A549 (cell line): ENCODE results near the gene CATSPERE. TPM values are rescaled to one million over a fixed set of nuclear protein-coding genes. Genes with fewer than 3 reads are reported as not detected.

Experiments
- ATAC-seq, 2 experiments: fragments of 200-7000 bp in 1 of 2; fragments of >200 bp in 1 of 2; cut with Nextera tagmentation in 1 of 2; cut with Tn5 transposase in 1 of 2; 3 replicates each; pipeline versions ENCODE4 v1.8.0 to v1.9.1; 2018 to 2020; ENCODE audit warnings: mild to moderate bottlenecking in 1 of 2, moderate library complexity in 1 of 2
- CTCF ChIA-PET: fragments of 300-600 bp; sonication (Branson Sonifier 250); formaldehyde crosslinking; extraction: SDS; loops from one replicate; lab custom pipeline; 2021; ENCODE audit warnings: antibody characterized with exemption, inconsistent platforms; lab: Yijun Ruan, JAX
- POLR2A ChIA-PET: fragments of 350-600 bp; formaldehyde crosslinking; extraction: SDS; loops from one replicate; lab custom pipeline; 2021; ENCODE audit warnings: antibody characterized with exemption, inconsistent platforms; lab: Yijun Ruan, JAX
- DNase-seq, 2 experiments: peaks; one replicate each; pipeline versions ENCODE4 v3.0.0 to v3.0.0-alpha.2; 2011 to 2016; ENCODE audit warnings: low read depth in 1 of 2, low spot score in 1 of 2
- FAIRE-seq: peaks from 2 replicates; lab custom pipeline; 2011; peaks lifted over from hg19 to GRCh38; lab: Jason Lieb, UNC
- H3K27ac ChIP-seq, 2 experiments: fragments of >200 bp; sonication (Bioruptor Twin); formaldehyde crosslinking; 3 replicates each; pipeline ENCODE4 v1.5.1; 2016 to 2017
- H3K4me1 ChIP-seq: fragments of >200 bp; sonication (Bioruptor Twin); formaldehyde crosslinking; 3 replicates; pipeline ENCODE4 v1.6.1; 2016
- H3K4me2 ChIP-seq: fragments of >200 bp; sonication (Bioruptor Twin); formaldehyde crosslinking; 3 replicates; pipeline ENCODE4 v1.6.1; 2016
- H3K4me3 ChIP-seq: fragments of >200 bp; sonication (Bioruptor Twin); formaldehyde crosslinking; 3 replicates; pipeline ENCODE4 v1.5.1; 2016
- H3K9me3 ChIP-seq: fragments of >200 bp; sonication (Bioruptor Twin); formaldehyde crosslinking; 3 replicates; pipeline ENCODE4 v1.6.1; 2016
- ATOH8 ChIP-seq: fragments of 250-450 bp; sonication (Bioruptor Pico); IDR thresholded peaks from 2 replicates; pipeline ENCODE4 v1.5.0; 2020; ENCODE audit warnings: low read depth, mild to moderate bottlenecking, moderate library complexity
- BCL3 ChIP-seq: fragments of >200 bp; sonication (Bioruptor Twin); formaldehyde crosslinking; IDR thresholded peaks from 3 replicates; pipeline ENCODE4 v1.6.1; 2016
- BHLHE40 ChIP-seq: IDR thresholded peaks from 2 replicates; pipeline ENCODE4 v1.6.1; 2012; ENCODE audit warnings: low read depth, low read length, inconsistent platforms
- CBX2 ChIP-seq: fragments of 200-600 bp; sonication (generic); IDR thresholded peaks from 2 replicates; pipeline ENCODE4 v1.6.1; 2016; ENCODE audit warnings: low read depth, mild to moderate bottlenecking, borderline replicate concordance
- CBX8 ChIP-seq: fragments of 200-600 bp; sonication (generic); IDR thresholded peaks from 2 replicates; pipeline ENCODE4 v1.6.1; 2016
- CHD2 ChIP-seq: fragments of 150-350 bp; IDR thresholded peaks from 2 replicates; pipeline ENCODE4 v1.6.1; 2014; ENCODE audit warnings: low read length; ENCODE audit not compliant: partially characterized antibody
- EP300 ChIP-seq, 2 experiments: fragments of >200 bp; sonication (Bioruptor Twin); formaldehyde crosslinking; IDR thresholded peaks; 2 replicates in 1 of 2; 3 replicates in 1 of 2; pipeline ENCODE4 v1.6.1; 2016 to 2017
- GATA3 ChIP-seq: IDR thresholded peaks from 2 replicates; pipeline ENCODE4 v1.6.1; 2012; ENCODE audit warnings: borderline replicate concordance
- HDAC2 ChIP-seq: fragments of 200-600 bp; sonication (generic); IDR thresholded peaks from 2 replicates; pipeline ENCODE4 v1.6.1; 2016
- HOXB5 ChIP-seq: fragments of 250-450 bp; sonication (Bioruptor Pico); IDR thresholded peaks from 2 replicates; pipeline ENCODE4 v1.5.0; 2020; ENCODE audit warnings: mild to moderate bottlenecking, moderate library complexity
- MAX ChIP-seq: IDR thresholded peaks from 2 replicates; pipeline ENCODE4 v1.6.1; 2012
- MAZ ChIP-seq: fragments of 150-350 bp; IDR thresholded peaks from 2 replicates; pipeline ENCODE4 v1.6.1; 2014; ENCODE audit warnings: antibody characterized with exemption, low read depth, low read length, borderline replicate concordance
- MYC ChIP-seq: IDR thresholded peaks from 2 replicates; pipeline ENCODE4 v1.6.1; 2012; ENCODE audit warnings: mild to moderate bottlenecking, inconsistent platforms, low read length, improper control_type of control experiment, borderline replicate concordance
- NR3C1 ChIP-seq: fragments of >200 bp; sonication (Bioruptor Twin); formaldehyde crosslinking; IDR thresholded peaks from 3 replicates; pipeline ENCODE4 v1.6.1; 2017
- PBX3 ChIP-seq: IDR thresholded peaks from 2 replicates; pipeline ENCODE4 v1.6.1; 2012
- PHF8 ChIP-seq: fragments of 200-600 bp; sonication (generic); IDR thresholded peaks from 2 replicates; pipeline ENCODE4 v1.6.1; 2016; ENCODE audit warnings: low read depth, mild to moderate bottlenecking, antibody characterized with exemption, moderate library complexity, borderline replicate concordance
- POLR2A ChIP-seq: IDR thresholded peaks from 2 replicates; pipeline ENCODE4 v1.6.1; 2012; ENCODE audit warnings: mild to moderate bottlenecking, low read length
- RAD21 ChIP-seq, 2 experiments: fragments of >200 bp in 1 of 2; sonication (Bioruptor Twin) in 1 of 2; formaldehyde crosslinking in 1 of 2; IDR thresholded peaks in 1 of 2; conservative IDR thresholded peaks in 1 of 2; 2 replicates in 1 of 2; 3 replicates in 1 of 2; pipeline ENCODE4 v1.6.1; 2012 to 2018; ENCODE audit warnings: inconsistent platforms in 1 of 2
- RARB ChIP-seq: fragments of 250-450 bp; sonication (Bioruptor Pico); IDR thresholded peaks from 2 replicates; pipeline ENCODE4 v1.8.0; 2021; ENCODE audit warnings: mild to moderate bottlenecking, moderate library complexity
- RCOR1 ChIP-seq: fragments of 150-350 bp; IDR thresholded peaks from 2 replicates; pipeline ENCODE4 v1.6.1; 2014; ENCODE audit warnings: antibody characterized with exemption, low read length, low read depth
- RNF2 ChIP-seq: fragments of 200-600 bp; sonication (generic); IDR thresholded peaks from 2 replicates; pipeline ENCODE4 v1.6.1; 2016; ENCODE audit warnings: low read depth, mild to moderate bottlenecking, antibody characterized with exemption, moderate library complexity, borderline replicate concordance
- SMC3 ChIP-seq: fragments of >200 bp; sonication (Bioruptor Twin); formaldehyde crosslinking; IDR thresholded peaks from 3 replicates; pipeline ENCODE4 v1.6.1; 2018; ENCODE audit warnings: inconsistent platforms
- TFCP2L1 ChIP-seq: fragments of 250-450 bp; sonication (Bioruptor Pico); IDR thresholded peaks from 2 replicates; pipeline ENCODE4 v1.5.0; 2021; ENCODE audit warnings: mild to moderate bottlenecking
- ZFP36 ChIP-seq: fragments of 450-650 bp; IDR thresholded peaks from 2 replicates; pipeline ENCODE4 v1.6.1; 2014; ENCODE audit warnings: borderline replicate concordance; ENCODE audit not compliant: partially characterized antibody
- ZNF302 ChIP-seq: fragments of 250-450 bp; sonication (Bioruptor Pico); IDR thresholded peaks from 2 replicates; pipeline ENCODE4 v1.9.0; 2021; ENCODE audit warnings: inconsistent platforms, mild to moderate bottlenecking, moderate library complexity
- WGBS: methylation state at CpG from one replicate; pipeline ENCODE4 v1.1.6; 2017; ENCODE audit errors: missing lambda C conversion rate; 5-methylcytosine and 5-hydroxymethylcytosine counted together
- polyA plus RNA-seq, 4 experiments: library from polyadenylated mRNA; depleted of rRNA in 3 of 4; stranded (reverse); fragments of >200 nt; fragmentation: RNase III in 1 of 4; extraction: RNeasy Plus Mini Kit Qiagen cat#74134 plus additional on column Dnase treatment in 1 of 4; gene quantifications; 2 replicates in 3 of 4; 3 replicates in 1 of 4; pipeline ENCODE4 v1.2.3, GENCODE V29; 2011 to 2017

Gene CATSPERE
- polyA plus RNA-seq, 2 of the 4 experiments (the other 2 are of a cell fraction): 0.25 to 0.43 TPM

GRCh38 chr1:244454412-244454811 lies 6.7 kb upstream of the CATSPERE start:
- H3K4me1 ChIP-seq: peaks cover 15% of the 10 kb centered on the region
- ATAC-seq: no peak
- no peaks in the 10 kb centered on the region for H3K9me3 ChIP-seq
- no peak for FAIRE-seq
- CTCF ChIA-PET: no interaction called here
- TF ChIP-seq ATOH8 (no peak), ZNF302 (CRISPR knock-in tag) (no peak), RNF2 (no peak), SMC3 (no peak), EP300 (IDR thresholded peaks at IDR 0.05) (no peak), MAX (no peak), MAZ (no peak), TFCP2L1 (no peak), RARB (CRISPR knock-in tag) (no peak), HOXB5 (CRISPR knock-in tag) (no peak), ZFP36 (no peak), POLR2A (no peak), MYC (no peak), RAD21 (conservative IDR thresholded peaks at IDR 0.05 in 1 of 2, IDR thresholded peaks at IDR 0.05 in 1 of 2) (no peak), HDAC2 (no peak), BCL3 (no peak), CBX2 (no peak)
- WGBS: 83% methylated on average over 6 of the region's 6 CpGs
- H3K4me3 ChIP-seq: no peak overlapping the region
- no peak overlapping the region for H3K4me2 ChIP-seq
- POLR2A ChIA-PET: no interaction called here
- DNase-seq: no peak
- no peak overlapping the region for H3K27ac ChIP-seq

- ATAC-seq (no peak), FAIRE-seq (no peak), DNase-seq (no peak)
- peaks cover 16% of the 10 kb centered on the region for H3K4me1 ChIP-seq
- H3K9me3 ChIP-seq: no peaks in the 10 kb centered on the region
- WGBS: 83% methylated on average over 1 of the region's 1 CpG
- H3K4me3 ChIP-seq: no peak overlapping the region
- TF ChIP-seq CBX2 (no peak), NR3C1 (no peak)
- H3K27ac ChIP-seq: no peak overlapping the region
- H3K4me2 ChIP-seq: no peak overlapping the region
- ChIA-PET POLR2A (no interaction called here), CTCF (interaction anchor here (0.6 to 1.1 kb wide), 2 partner anchors 17 to 75 kb away, joined by 3 read pairs; no protein-coding TSS in a partner anchor)
Observed at GRCh38 chr1:244456586-244456985, 4.5 kb upstream of the CATSPERE start.

- peaks cover 15% of the 10 kb centered on the region for H3K4me1 ChIP-seq
- no peak for ATAC-seq
Observed at GRCh38 chr1:244458781-244459180, 2.3 kb upstream of the CATSPERE start.

More at GRCh38 chr1:244458781-244459180, 2.3 kb upstream of the CATSPERE start:
- H3K4me3 ChIP-seq: no peak overlapping the region
- TF ChIP-seq EP300 (IDR thresholded peaks at IDR 0.05): no peak
- TF ChIP-seq CHD2: no peak
- no peak for TF ChIP-seq NR3C1
- no peak for TF ChIP-seq CBX8
- TF ChIP-seq ZFP36: no peak
- TF ChIP-seq RCOR1: no peak
- no peak for TF ChIP-seq GATA3
- TF ChIP-seq PBX3: no peak
- TF ChIP-seq PHF8: no peak
- TF ChIP-seq BHLHE40: no peak
- TF ChIP-seq ATOH8: no peak
- no peak for TF ChIP-seq BCL3
- TF ChIP-seq, all 56 proteins: peak for 0
- ChIA-PET CTCF (no interaction called here), POLR2A (interaction anchor here (1.2 kb wide), 1 partner anchor 411 kb away, joined by 4 read pairs; no protein-coding TSS in a partner anchor)
- no peak overlapping the region for H3K4me2 ChIP-seq
- H3K27ac ChIP-seq: no peak overlapping the region
- DNase-seq (no peak), FAIRE-seq (no peak)
- H3K9me3 ChIP-seq: no peaks in the 10 kb centered on the region
- 95% methylated on average over 4 of the region's 4 CpGs for WGBS
